ENCODE data around the gene POLR3GL. TPM values are rescaled to one million over a fixed set of nuclear protein-coding genes. Genes with fewer than 3 reads are reported as not detected.

The POLR3GL gene
- total RNA-seq, 1 donor = 15.7 TPM

GRCh38 chr1:145985502-145986439 is 21.3 kb downstream of the POLR3GL start:
- no peak overlapping the region for H3K4me3 ChIP-seq (ENCODE audit: low read depth, low read length)
- DNase-seq (ENCODE audit: low read depth) = peak; percentile 81
- TF ChIP-seq CTCF (IDR thresholded peaks at IDR 0.05; ENCODE audit: insufficient read depth, low read length) = no peak

DNA sequence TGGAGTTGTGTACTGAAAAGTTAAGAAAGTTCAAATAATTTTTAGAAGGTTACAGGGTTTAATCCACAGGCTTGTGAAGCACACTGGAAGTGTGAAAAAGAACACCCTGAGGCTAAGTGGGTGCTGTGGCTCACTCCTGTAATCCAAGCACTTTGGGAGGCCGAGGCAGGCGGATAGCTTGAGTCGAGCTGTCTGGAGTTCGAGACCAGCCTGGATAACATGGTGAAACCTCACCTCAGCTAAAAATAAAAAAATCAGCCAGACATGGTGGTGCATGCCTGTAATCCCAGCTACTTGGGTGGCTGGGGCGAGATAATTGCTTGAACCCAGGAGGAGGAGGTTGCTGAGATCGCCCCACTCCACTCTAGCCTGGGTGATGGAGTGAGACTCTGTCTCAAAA is 22.1 kb downstream of the POLR3GL start:
- no peak overlapping the region for H3K4me3 ChIP-seq (ENCODE audit: low read depth, low read length)
- no peak for TF ChIP-seq CTCF (IDR thresholded peaks at IDR 0.05; ENCODE audit: insufficient read depth, low read length)
- no peak for DNase-seq (ENCODE audit: low read depth)

DNA sequence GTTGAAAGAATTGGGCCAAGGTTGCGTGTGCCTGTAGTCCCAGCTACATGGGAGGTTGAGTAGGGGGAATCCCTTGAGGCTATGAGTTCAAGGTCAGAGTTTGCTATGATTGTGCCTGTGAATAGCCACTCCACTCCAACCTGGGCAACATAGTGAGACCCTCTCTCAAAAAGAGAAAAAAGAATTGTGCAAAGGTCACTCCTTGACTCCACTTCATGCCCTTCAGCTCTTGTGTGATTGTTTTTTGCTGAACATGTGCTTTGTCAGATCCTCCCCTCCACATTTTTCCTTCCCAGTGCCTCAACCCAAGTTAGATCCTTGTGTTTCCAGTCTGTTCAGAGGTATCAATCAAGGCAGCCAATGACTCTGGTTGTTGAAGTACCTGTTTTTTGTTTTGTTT is 23.4 kb downstream of the POLR3GL start:
- no peak overlapping the region for H3K4me3 ChIP-seq (ENCODE audit: low read depth, low read length)
- TF ChIP-seq CTCF (IDR thresholded peaks at IDR 0.05; ENCODE audit: insufficient read depth, low read length) = no peak
- DNase-seq (ENCODE audit: low read depth) = no peak

GRCh38 chr1:145988773-145989172 is 24.3 kb downstream of the POLR3GL start:
- H3K4me3 ChIP-seq (ENCODE audit: low read depth, low read length) = no peak overlapping the region
- TF ChIP-seq CTCF (IDR thresholded peaks at IDR 0.05; ENCODE audit: insufficient read depth, low read length) = no peak
- no peak for DNase-seq (ENCODE audit: low read depth)

DNA sequence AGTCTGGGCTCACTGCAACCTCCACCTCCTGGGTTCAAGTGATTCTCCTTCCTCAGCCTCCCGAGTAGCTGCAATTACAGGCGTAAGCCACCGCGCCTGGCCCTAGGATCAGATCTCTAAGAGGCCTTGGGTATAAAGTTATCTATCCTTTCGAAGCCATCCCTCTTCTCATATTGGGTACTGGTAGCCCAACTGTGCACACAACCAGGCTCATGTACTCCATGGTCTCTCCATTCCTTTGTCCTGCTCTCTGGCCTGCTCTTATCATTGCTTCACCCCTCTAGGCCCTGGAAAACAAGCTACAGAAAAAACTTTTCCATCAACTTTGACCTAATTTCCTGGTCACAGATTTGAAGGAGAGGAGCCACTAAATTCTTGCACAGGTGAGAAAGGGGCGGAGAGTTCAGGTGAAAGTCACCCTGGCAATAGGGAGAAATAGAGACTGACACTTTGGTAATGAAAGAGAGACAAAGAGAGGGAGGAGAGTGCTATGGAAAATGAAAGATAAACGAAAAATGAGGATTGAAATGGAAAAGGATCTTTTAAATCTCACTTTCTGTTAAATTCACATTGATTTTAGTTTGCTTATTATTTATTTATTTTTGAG is 25.9 kb downstream of the POLR3GL start:
- DNase-seq (ENCODE audit: low read depth) = no peak
- no peak for TF ChIP-seq CTCF (IDR thresholded peaks at IDR 0.05; ENCODE audit: insufficient read depth, low read length)
- no peak overlapping the region for H3K4me3 ChIP-seq (ENCODE audit: low read depth, low read length)

DNA sequence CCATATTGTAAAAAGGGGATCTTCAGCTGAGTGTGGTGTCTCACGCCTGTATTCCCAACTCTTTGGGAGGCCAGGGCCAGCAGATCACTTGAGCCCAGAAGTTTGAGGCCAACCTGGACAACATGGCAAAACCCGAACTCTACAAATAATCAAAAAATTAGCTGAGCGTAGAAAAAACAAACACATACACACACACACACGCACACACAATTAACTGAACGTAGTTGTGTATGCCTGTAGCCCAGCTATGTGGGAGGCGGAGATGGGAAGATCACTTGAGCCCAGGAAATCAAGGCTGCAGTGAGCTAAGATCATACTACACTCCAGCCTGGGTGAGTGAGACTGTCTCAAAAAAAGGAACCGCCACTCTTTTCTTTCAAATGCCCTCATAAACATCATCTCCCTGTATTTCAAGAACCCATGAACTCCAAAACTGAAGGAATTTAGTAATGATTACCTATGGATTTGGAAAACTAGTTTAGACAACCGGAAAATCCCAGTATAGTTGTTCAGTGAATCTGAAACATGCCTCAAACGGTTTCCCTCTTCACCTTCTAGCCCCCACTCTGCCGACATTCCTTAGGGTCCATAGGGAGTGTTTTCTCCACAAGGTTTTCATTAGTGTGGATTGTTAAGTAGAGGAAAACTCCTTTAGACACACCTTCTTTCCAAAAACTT is 27.4 kb downstream of the POLR3GL start:
- H3K4me3 ChIP-seq (ENCODE audit: low read depth, low read length) = no peak overlapping the region
- DNase-seq (ENCODE audit: low read depth) = no peak
- TF ChIP-seq CTCF (IDR thresholded peaks at IDR 0.05; ENCODE audit: insufficient read depth, low read length) = no peak

Measured in fibroblast of the aortic adventitia (primary cell).